Measurements from ENCODE around the gene SPECC1.

- no peak for TF ChIP-seq MAZ (CRISPR knock-in tag; conservative IDR thresholded peaks at IDR 0.05 in 1 of 2, IDR thresholded peaks at IDR 0.05 in 1 of 2)
- TF ChIP-seq ZNF609 (CRISPR knock-in tag; IDR thresholded peaks at IDR 0.05; ENCODE audit: borderline replicate concordance) = no peak
- TF ChIP-seq, protein P1, sequence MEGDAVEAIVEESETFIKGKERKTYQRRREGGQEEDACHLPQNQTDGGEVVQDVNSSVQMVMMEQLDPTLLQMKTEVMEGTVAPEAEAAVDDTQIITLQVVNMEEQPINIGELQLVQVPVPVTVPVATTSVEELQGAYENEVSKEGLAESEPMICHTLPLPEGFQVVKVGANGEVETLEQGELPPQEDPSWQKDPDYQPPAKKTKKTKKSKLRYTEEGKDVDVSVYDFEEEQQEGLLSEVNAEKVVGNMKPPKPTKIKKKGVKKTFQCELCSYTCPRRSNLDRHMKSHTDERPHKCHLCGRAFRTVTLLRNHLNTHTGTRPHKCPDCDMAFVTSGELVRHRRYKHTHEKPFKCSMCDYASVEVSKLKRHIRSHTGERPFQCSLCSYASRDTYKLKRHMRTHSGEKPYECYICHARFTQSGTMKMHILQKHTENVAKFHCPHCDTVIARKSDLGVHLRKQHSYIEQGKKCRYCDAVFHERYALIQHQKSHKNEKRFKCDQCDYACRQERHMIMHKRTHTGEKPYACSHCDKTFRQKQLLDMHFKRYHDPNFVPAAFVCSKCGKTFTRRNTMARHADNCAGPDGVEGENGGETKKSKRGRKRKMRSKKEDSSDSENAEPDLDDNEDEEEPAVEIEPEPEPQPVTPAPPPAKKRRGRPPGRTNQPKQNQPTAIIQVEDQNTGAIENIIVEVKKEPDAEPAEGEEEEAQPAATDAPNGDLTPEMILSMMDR (IDR thresholded peaks at IDR 0.05 in 2 of 3, conservative IDR thresholded peaks at IDR 0.05 in 1 of 3; ENCODE audit: insufficient read depth in 2 of 3, low read depth in 1 of 3, low read length in 3 of 3) = no peak
- no peak for TF ChIP-seq SIN3A (IDR thresholded peaks at IDR 0.05; ENCODE audit: borderline replicate concordance in 2 of 2, control insufficient read depth in 1 of 2, low read depth in 2 of 2, low read length in 2 of 2)
- TF ChIP-seq, protein P2, sequence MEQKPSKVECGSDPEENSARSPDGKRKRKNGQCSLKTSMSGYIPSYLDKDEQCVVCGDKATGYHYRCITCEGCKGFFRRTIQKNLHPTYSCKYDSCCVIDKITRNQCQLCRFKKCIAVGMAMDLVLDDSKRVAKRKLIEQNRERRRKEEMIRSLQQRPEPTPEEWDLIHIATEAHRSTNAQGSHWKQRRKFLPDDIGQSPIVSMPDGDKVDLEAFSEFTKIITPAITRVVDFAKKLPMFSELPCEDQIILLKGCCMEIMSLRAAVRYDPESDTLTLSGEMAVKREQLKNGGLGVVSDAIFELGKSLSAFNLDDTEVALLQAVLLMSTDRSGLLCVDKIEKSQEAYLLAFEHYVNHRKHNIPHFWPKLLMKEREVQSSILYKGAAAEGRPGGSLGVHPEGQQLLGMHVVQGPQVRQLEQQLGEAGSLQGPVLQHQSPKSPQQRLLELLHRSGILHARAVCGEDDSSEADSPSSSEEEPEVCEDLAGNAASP (IDR thresholded peaks at IDR 0.05) = no peak
- TF ChIP-seq RFX5 (IDR thresholded peaks at IDR 0.05; ENCODE audit: low read depth, low read length) = no peak
- TF ChIP-seq RBBP5 (IDR thresholded peaks at IDR 0.05; ENCODE audit: borderline replicate concordance, insufficient read depth, low read length, poor library complexity, severe bottlenecking) = no peak
- no peak for TF ChIP-seq FOXP1 (CRISPR knock-in tag; IDR thresholded peaks at IDR 0.05)
- TF ChIP-seq RUNX1 (IDR thresholded peaks at IDR 0.05; ENCODE audit: low read depth) = no peak
- TF ChIP-seq MCM2 (IDR thresholded peaks at IDR 0.05; ENCODE audit: low read depth) = no peak
- no peak for TF ChIP-seq SMAD4 (CRISPR knock-in tag; conservative IDR thresholded peaks at IDR 0.05)
- TF ChIP-seq ZFP1 (CRISPR knock-in tag; IDR thresholded peaks at IDR 0.05) = no peak
These were observed 177.9 kb downstream of the SPECC1 start for GRCh38 chr17:20187049-20187448.
